ENCODE measurements around the gene RMC1. TPM values are rescaled to one million over a fixed set of nuclear protein-coding genes. Genes with fewer than 3 reads are reported as not detected.

The RMC1 gene
- total RNA-seq, 4 donors from 2014 or later = 16.6 to 20.2 (median 18.4) TPM

- Histone ChIP-seq H3K36me3 (no peaks in the 10 kb centered on the region), H3K9me3 (no peaks in the 10 kb centered on the region), H3K4me3 (no peak overlapping the region), H3K27me3 (no peaks in the 10 kb centered on the region), H3K27ac (no peak overlapping the region), H3K4me1 (peaks cover 0 to 38% (median 17%) of the 10 kb centered on the region in 3 donors)
- intact Hi-C loops (cut with DNase I) = no loop called here
- 65 to 85% methylated on average over 2 of the region's 2 CpGs for WGBS, 2 donors
- DNase-seq = no peak
- no peak for TF ChIP-seq CTCF (IDR thresholded peaks at IDR 0.05)
- TF ChIP-seq POLR2A (IDR thresholded peaks at IDR 0.05) = no peak
Measured at GRCh38 chr18:23498117-23498516, 5.2 kb upstream of the RMC1 start.

- DNase-seq = peak; percentile 13
- H3K9me3 ChIP-seq = no peaks in the 10 kb centered on the region
- H3K4me1 ChIP-seq = peaks cover 0 to 38% (median 17%) of the 10 kb centered on the region in 3 donors
- intact Hi-C loops (cut with DNase I) = no loop called here
- no peak overlapping the region for H3K27ac ChIP-seq
- TF ChIP-seq POLR2A (IDR thresholded peaks at IDR 0.05) = no peak
- TF ChIP-seq CTCF (IDR thresholded peaks at IDR 0.05) = peak; percentile 59 to 89 (median 70)
- WGBS, 2 donors = 16 to 30% methylated on average over 4 to 5 of the region's 5 CpGs
- H3K4me3 ChIP-seq = no peak overlapping the region
- no peaks in the 10 kb centered on the region for H3K36me3 ChIP-seq
- no peaks in the 10 kb centered on the region for H3K27me3 ChIP-seq
Measured at GRCh38 chr18:23498877-23499276, 4.4 kb upstream of the RMC1 start.

GRCh38 chr18:23499291-23499781 lies 4.0 kb upstream of the RMC1 start:
- intact Hi-C loops (cut with DNase I) = no loop called here
- H3K27ac ChIP-seq = no peak overlapping the region
- WGBS, 2 donors = 48 to 54% methylated on average over 11 of the region's 11 CpGs

GRCh38 chr18:23501626-23502025 lies 1.7 kb upstream of the RMC1 start:
- WGBS, 2 donors = 87 to 88% methylated on average over 6 of the region's 6 CpGs
- DNase-seq = no peak
- no peak for TF ChIP-seq POLR2A (IDR thresholded peaks at IDR 0.05)
- TF ChIP-seq CTCF (IDR thresholded peaks at IDR 0.05) = no peak
- Histone ChIP-seq H3K4me3 (no peak overlapping the region), H3K27ac (no peak overlapping the region), H3K4me1 (peaks cover 9 to 45% (median 23%) of the 10 kb centered on the region in 3 donors), H3K9me3 (no peaks in the 10 kb centered on the region), H3K36me3 (peaks cover 0 to 8% (median 0%) of the 10 kb centered on the region in 3 donors), H3K27me3 (no peaks in the 10 kb centered on the region)
- intact Hi-C loops (cut with DNase I) = no loop called here

More at GRCh38 chr18:23499291-23499781, 4.0 kb upstream of the RMC1 start:
- H3K9me3 ChIP-seq = no peaks in the 10 kb centered on the region
- H3K4me1 ChIP-seq = peaks cover 3 to 42% (median 19%) of the 10 kb centered on the region in 3 donors
- no peaks in the 10 kb centered on the region for H3K36me3 ChIP-seq
- no peaks in the 10 kb centered on the region for H3K27me3 ChIP-seq
- H3K4me3 ChIP-seq = no peak overlapping the region
- DNase-seq = no peak
- no peak for TF ChIP-seq CTCF (IDR thresholded peaks at IDR 0.05)
- no peak for TF ChIP-seq POLR2A (IDR thresholded peaks at IDR 0.05)

- no peak for TF ChIP-seq POLR2A (IDR thresholded peaks at IDR 0.05)
- TF ChIP-seq CTCF (IDR thresholded peaks at IDR 0.05) = no peak
- WGBS, 2 donors = 23 to 28% methylated on average over 4 to 6 of the region's 6 CpGs
Measured at GRCh38 chr18:23502516-23503037, 734 bp upstream of the RMC1 start.

More at GRCh38 chr18:23502516-23503037, 734 bp upstream of the RMC1 start:
- Histone ChIP-seq H3K4me3 (peak overlapping the region; percentile 67 to 95 (median 85)), H3K27me3 (no peaks in the 10 kb centered on the region), H3K4me1 (peaks cover 9 to 49% (median 23%) of the 10 kb centered on the region in 3 donors), H3K9me3 (no peaks in the 10 kb centered on the region), H3K27ac (peak overlapping the region; percentile 85 to 96 (median 93)), H3K36me3 (peaks cover 0 to 14% (median 0%) of the 10 kb centered on the region in 3 donors)
- intact Hi-C loops (cut with DNase I) = no loop called here
- no peak for DNase-seq
